Karpas-422 (cell line): ENCODE data around the gene LEMD3. TPM values are rescaled to one million over a fixed set of nuclear protein-coding genes. Genes with fewer than 3 reads are reported as not detected.

Experiments
- DNase-seq: peaks from one replicate; pipeline ENCODE4 v3.0.0-alpha.2; 2015
- H2AFZ ChIP-seq: fragments of 200-600 bp; sonication (generic); 2 replicates; pipeline ENCODE4 v1.6.1; 2014; ENCODE audit warnings: antibody characterized with exemption, low read length, mixed read lengths
- H3K27ac ChIP-seq: fragments of 200-600 bp; sonication (generic); 2 replicates; pipeline ENCODE4 v1.5.1; 2014; ENCODE audit warnings: mild to moderate bottlenecking, low read length, moderate library complexity
- H3K27me3 ChIP-seq: fragments of 200-600 bp; sonication (generic); 2 replicates; pipeline ENCODE4 v1.6.1; 2014; ENCODE audit warnings: low read length, mixed read lengths
- H3K36me3 ChIP-seq: fragments of 200-600 bp; sonication (generic); 2 replicates; pipeline ENCODE4 v1.6.1; 2014; ENCODE audit warnings: low read length, mixed read lengths; ENCODE audit not compliant: insufficient read depth
- H3K4me1 ChIP-seq: fragments of 200-600 bp; sonication (generic); 2 replicates; pipeline ENCODE4 v1.6.1; 2014; ENCODE audit warnings: mild to moderate bottlenecking, low read length, mixed read lengths
- H3K4me2 ChIP-seq: fragments of 200-600 bp; sonication (generic); 2 replicates; pipeline ENCODE4 v1.6.1; 2014; ENCODE audit warnings: low read length, low read depth, mild to moderate bottlenecking; ENCODE audit not compliant: poor library complexity, severe bottlenecking
- H3K4me3 ChIP-seq: fragments of 200-600 bp; sonication (generic); 2 replicates; pipeline ENCODE4 v1.5.1; 2014; ENCODE audit warnings: mild to moderate bottlenecking, antibody characterized with exemption, low read length, mixed read lengths
- H3K79me2 ChIP-seq: fragments of 200-600 bp; sonication (generic); 2 replicates; pipeline ENCODE4 v1.6.1; 2014; ENCODE audit warnings: mild to moderate bottlenecking, low read length, mixed read lengths
- H3K9ac ChIP-seq: fragments of 200-600 bp; sonication (generic); 2 replicates; pipeline ENCODE4 v1.6.0; 2014; ENCODE audit warnings: low read length
- H3K9me2 ChIP-seq: fragments of 200-600 bp; sonication (generic), shearing (Covaris generic); replicated peaks from 2 replicates; pipeline ENCODE4 v1.6.0; 2014; ENCODE audit warnings: mild to moderate bottlenecking, low read length, moderate library complexity; ENCODE audit not compliant: insufficient read depth
- H3K9me3 ChIP-seq: fragments of 300-700, 200-600 bp; sonication (generic); 2 replicates; pipeline ENCODE4 v1.6.1; 2014; ENCODE audit warnings: low read length, mixed read lengths
- H4K20me1 ChIP-seq: fragments of 200-600 bp; sonication (generic); 2 replicates; pipeline ENCODE4 v1.6.1; 2014; ENCODE audit warnings: mild to moderate bottlenecking, antibody characterized with exemption, low read length, low read depth; ENCODE audit not compliant: insufficient read depth
- total RNA-seq: library from RNA; depleted of rRNA; stranded (reverse); fragments of >200 nt; shearing (Covaris generic); gene quantifications from 2 replicates; pipeline ENCODE4 v1.2.3, GENCODE V29; 2014; ENCODE audit warnings: low replicate concordance

The LEMD3 gene
- total RNA-seq, 1 experiment from 2014 or later: 35.6 TPM

- no peaks in the 10 kb centered on the region for H3K36me3 ChIP-seq
- H3K9me3 ChIP-seq: no peaks in the 10 kb centered on the region
- H4K20me1 ChIP-seq: no peaks in the 10 kb centered on the region
- H2AFZ ChIP-seq: no peak overlapping the region
- peak overlapping the region; percentile 61 for H3K4me2 ChIP-seq
- DNase-seq: peak; percentile 66
- H3K79me2 ChIP-seq: peaks cover 100% of the 10 kb centered on the region
- no peaks in the 10 kb centered on the region for H3K9me2 ChIP-seq
- H3K4me3 ChIP-seq: 0 out of 2 replicates have a peak overlapping the region, but pooled peaks have one; percentile 16
- no peak overlapping the region for H3K9ac ChIP-seq
- H3K4me1 ChIP-seq: peaks cover 57% of the 10 kb centered on the region
- H3K27me3 ChIP-seq: no peaks in the 10 kb centered on the region
- H3K27ac ChIP-seq: peak overlapping the region; percentile 80
Measured at GRCh38 chr12:65204886-65205525, 35.6 kb downstream of the LEMD3 start.

- H2AFZ ChIP-seq: no peak overlapping the region
- peak; percentile 54 for DNase-seq
- H3K9me2 ChIP-seq: no peaks in the 10 kb centered on the region
- no peaks in the 10 kb centered on the region for H3K36me3 ChIP-seq
- no peaks in the 10 kb centered on the region for H3K27me3 ChIP-seq
- H3K4me1 ChIP-seq: peaks cover 60% of the 10 kb centered on the region
- H3K27ac ChIP-seq: peak overlapping the region; percentile 80
- H3K9ac ChIP-seq: no peak overlapping the region
- peak overlapping the region; percentile 16; the same call in 1 of the 2 replicates for H3K4me3 ChIP-seq
- peaks cover 100% of the 10 kb centered on the region for H3K79me2 ChIP-seq
- H4K20me1 ChIP-seq: no peaks in the 10 kb centered on the region
- peak overlapping the region; percentile 61 for H3K4me2 ChIP-seq
- H3K9me3 ChIP-seq: no peaks in the 10 kb centered on the region
Measured at GRCh38 chr12:65205886-65206285, 36.5 kb downstream of the LEMD3 start.

- no peak overlapping the region for H3K9ac ChIP-seq
- no peaks in the 10 kb centered on the region for H3K9me2 ChIP-seq
- no peak overlapping the region for H3K27ac ChIP-seq
- no peaks in the 10 kb centered on the region for H3K36me3 ChIP-seq
- H4K20me1 ChIP-seq: no peaks in the 10 kb centered on the region
- H3K4me2 ChIP-seq: no peak overlapping the region
- no peaks in the 10 kb centered on the region for H3K27me3 ChIP-seq
- H3K4me3 ChIP-seq: no peak overlapping the region
- no peak overlapping the region for H2AFZ ChIP-seq
- peaks cover 96% of the 10 kb centered on the region for H3K79me2 ChIP-seq
- DNase-seq: no peak
- no peaks in the 10 kb centered on the region for H3K9me3 ChIP-seq
- H3K4me1 ChIP-seq: peaks cover 60% of the 10 kb centered on the region
Measured at GRCh38 chr12:65208125-65208524, 38.7 kb downstream of the LEMD3 start.

GRCh38 chr12:65208964-65209654 is 39.7 kb downstream of the LEMD3 start:
- Histone ChIP-seq H4K20me1 (no peaks in the 10 kb centered on the region), H3K79me2 (peaks cover 95% of the 10 kb centered on the region), H3K27me3 (no peaks in the 10 kb centered on the region), H2AFZ (no peak overlapping the region), H3K4me3 (no peak overlapping the region), H3K4me2 (peak overlapping the region; percentile 51), H3K9ac (no peak overlapping the region), H3K9me2 (no peaks in the 10 kb centered on the region), H3K36me3 (no peaks in the 10 kb centered on the region), H3K27ac (peak overlapping the region; percentile 25; the same call in 1 of the 2 replicates), H3K4me1 (peaks cover 53% of the 10 kb centered on the region), H3K9me3 (no peaks in the 10 kb centered on the region)
- DNase-seq: no peak

DNA sequence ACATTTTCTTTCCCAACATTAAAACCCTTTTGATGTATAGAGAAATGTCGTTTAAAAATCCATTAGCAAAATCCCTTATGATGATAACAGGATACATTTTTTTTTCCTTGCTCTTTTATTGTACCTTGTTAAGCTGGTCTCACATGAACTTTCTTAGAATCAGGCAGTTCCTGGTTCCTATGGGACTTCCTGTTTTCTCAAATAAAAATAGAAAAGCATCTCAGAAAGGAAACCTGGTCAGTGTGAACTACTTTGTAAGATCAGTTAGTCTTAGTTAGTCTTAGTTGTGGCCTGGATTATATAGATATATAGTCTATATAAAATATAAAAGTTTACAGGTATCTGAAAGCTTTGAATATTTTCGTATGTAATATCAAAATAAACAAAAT is 40.3 kb downstream of the LEMD3 start:
- Histone ChIP-seq H3K4me1 (peaks cover 47% of the 10 kb centered on the region), H4K20me1 (no peaks in the 10 kb centered on the region), H3K9ac (no peak overlapping the region), H3K9me2 (no peaks in the 10 kb centered on the region), H2AFZ (no peak overlapping the region), H3K36me3 (no peaks in the 10 kb centered on the region), H3K27ac (peak overlapping the region; percentile 25; the same call in 1 of the 2 replicates), H3K4me3 (no peak overlapping the region), H3K27me3 (no peaks in the 10 kb centered on the region), H3K9me3 (no peaks in the 10 kb centered on the region), H3K4me2 (peak overlapping the region; percentile 51), H3K79me2 (peaks cover 95% of the 10 kb centered on the region)
- peak; percentile 64 for DNase-seq

GRCh38 chr12:65217086-65217485 is 47.7 kb downstream of the LEMD3 start:
- H3K9ac ChIP-seq: no peak overlapping the region
- no peaks in the 10 kb centered on the region for H3K4me1 ChIP-seq
- H3K79me2 ChIP-seq: peaks cover 76% of the 10 kb centered on the region
- peaks cover 9% of the 10 kb centered on the region; the same call in 1 of the 2 replicates for H3K9me3 ChIP-seq
- peaks cover 36% of the 10 kb centered on the region for H3K36me3 ChIP-seq
- H3K9me2 ChIP-seq: no peaks in the 10 kb centered on the region
- DNase-seq: no peak
- no peaks in the 10 kb centered on the region for H4K20me1 ChIP-seq
- H3K4me2 ChIP-seq: no peak overlapping the region
- no peak overlapping the region for H3K4me3 ChIP-seq
- H2AFZ ChIP-seq: no peak overlapping the region
- H3K27me3 ChIP-seq: no peaks in the 10 kb centered on the region
- H3K27ac ChIP-seq: no peak overlapping the region

GRCh38 chr12:65220761-65221160 is 51.4 kb downstream of the LEMD3 start:
- Histone ChIP-seq H3K9ac (no peak overlapping the region), H3K27ac (no peak overlapping the region), H3K9me3 (peaks cover 9% of the 10 kb centered on the region; the same call in 1 of the 2 replicates), H3K4me2 (no peak overlapping the region), H3K36me3 (peaks cover 54% of the 10 kb centered on the region), H4K20me1 (no peaks in the 10 kb centered on the region), H3K27me3 (no peaks in the 10 kb centered on the region), H2AFZ (no peak overlapping the region), H3K4me1 (no peaks in the 10 kb centered on the region), H3K79me2 (peaks cover 77% of the 10 kb centered on the region), H3K9me2 (no peaks in the 10 kb centered on the region), H3K4me3 (no peak overlapping the region)
- no peak for DNase-seq

GRCh38 chr12:65229441-65229840 is 60.1 kb downstream of the LEMD3 start:
- no peak overlapping the region for H3K9ac ChIP-seq
- peaks cover 5% of the 10 kb centered on the region for H3K4me1 ChIP-seq
- DNase-seq: no peak
- H3K4me3 ChIP-seq: no peak overlapping the region
- H3K9me3 ChIP-seq: peaks cover 4% of the 10 kb centered on the region
- no peak overlapping the region for H3K27ac ChIP-seq
- H3K27me3 ChIP-seq: no peaks in the 10 kb centered on the region
- 0 out of 2 replicates have a peak, but pooled peaks cover 18% of the 10 kb centered on the region for H3K36me3 ChIP-seq
- H2AFZ ChIP-seq: no peak overlapping the region
- H3K9me2 ChIP-seq: no peaks in the 10 kb centered on the region
- no peaks in the 10 kb centered on the region for H4K20me1 ChIP-seq
- no peak overlapping the region for H3K4me2 ChIP-seq
- H3K79me2 ChIP-seq: peaks cover 84% of the 10 kb centered on the region
